ENCODE results near the gene ARF6.

Gene ARF6

DNA sequence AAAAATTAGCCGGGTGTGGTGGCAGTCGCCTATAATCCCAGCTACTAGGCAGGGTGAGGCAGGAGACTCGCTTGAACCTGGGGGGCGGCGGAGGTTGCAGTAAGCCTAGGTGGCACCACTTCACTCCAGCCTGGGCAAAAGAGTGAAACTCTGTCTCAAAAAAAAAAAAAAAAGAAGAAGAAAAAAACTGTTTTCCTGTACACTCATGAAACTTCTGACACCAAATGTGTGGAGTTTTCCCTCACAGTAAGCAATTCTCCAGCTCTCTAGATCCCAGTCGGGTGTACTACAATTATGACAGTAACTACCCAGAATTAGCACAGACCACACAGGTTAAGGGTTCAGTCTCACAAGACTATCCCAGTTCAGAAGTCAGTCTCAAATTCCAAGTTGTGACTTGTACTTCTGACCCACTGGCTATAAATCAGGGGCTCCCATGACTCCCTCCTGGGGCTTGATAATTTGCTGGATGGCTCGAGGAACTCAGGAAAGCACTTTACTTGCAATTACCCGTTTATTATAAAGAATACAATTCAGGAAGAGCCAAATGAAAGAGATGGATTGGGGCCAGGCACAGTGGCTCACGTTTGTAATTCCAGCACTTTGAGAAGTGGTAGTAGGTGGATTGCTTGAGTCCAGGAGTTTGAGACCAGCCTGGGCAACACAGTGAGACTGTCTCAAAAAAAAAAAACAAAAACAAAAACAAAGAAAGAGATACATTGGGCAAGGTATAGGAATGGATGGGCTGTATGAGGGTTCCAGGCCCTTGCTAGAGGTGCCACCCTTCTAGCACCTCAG, 12.4 kb upstream of the ARF6 start:
- TF ChIP-seq, protein P1, sequence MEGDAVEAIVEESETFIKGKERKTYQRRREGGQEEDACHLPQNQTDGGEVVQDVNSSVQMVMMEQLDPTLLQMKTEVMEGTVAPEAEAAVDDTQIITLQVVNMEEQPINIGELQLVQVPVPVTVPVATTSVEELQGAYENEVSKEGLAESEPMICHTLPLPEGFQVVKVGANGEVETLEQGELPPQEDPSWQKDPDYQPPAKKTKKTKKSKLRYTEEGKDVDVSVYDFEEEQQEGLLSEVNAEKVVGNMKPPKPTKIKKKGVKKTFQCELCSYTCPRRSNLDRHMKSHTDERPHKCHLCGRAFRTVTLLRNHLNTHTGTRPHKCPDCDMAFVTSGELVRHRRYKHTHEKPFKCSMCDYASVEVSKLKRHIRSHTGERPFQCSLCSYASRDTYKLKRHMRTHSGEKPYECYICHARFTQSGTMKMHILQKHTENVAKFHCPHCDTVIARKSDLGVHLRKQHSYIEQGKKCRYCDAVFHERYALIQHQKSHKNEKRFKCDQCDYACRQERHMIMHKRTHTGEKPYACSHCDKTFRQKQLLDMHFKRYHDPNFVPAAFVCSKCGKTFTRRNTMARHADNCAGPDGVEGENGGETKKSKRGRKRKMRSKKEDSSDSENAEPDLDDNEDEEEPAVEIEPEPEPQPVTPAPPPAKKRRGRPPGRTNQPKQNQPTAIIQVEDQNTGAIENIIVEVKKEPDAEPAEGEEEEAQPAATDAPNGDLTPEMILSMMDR (conservative IDR thresholded peaks at IDR 0.05) = no peak
- H3K27ac ChIP-seq = no peak overlapping the region; the same call in 1 of the 2 replicates

DNA sequence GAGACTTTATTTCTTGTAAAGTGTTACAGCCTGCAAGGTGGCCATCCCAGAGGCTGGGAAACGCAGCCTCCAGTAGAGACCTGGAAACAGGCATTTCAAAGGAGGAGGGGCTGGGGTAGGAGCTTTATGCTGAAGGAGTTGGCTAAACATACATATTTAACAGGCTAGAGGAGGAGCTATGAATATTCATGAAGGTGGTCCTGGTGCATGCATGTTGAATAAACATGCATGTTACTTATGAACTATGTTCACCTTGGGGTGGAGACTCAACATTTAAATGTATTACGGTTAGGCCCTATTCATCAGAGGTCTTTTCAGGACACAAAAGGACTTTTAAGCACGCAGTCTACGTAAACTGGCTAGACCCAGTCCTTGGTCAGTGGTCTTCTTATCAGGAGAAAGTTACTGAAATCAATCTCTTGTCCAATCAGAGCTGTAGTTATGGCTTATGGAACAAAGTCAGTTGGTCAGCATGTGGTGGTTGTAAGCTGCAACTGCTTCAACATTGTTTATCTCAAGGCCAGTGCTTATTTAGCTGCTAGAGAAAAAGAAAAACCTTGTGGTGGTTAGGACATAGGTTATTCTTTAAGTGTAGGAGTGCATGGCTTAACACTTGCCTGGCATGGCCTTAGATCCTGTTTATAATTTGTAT, 11.4 kb upstream of the ARF6 start:
- TF ChIP-seq, protein P1 (conservative IDR thresholded peaks at IDR 0.05) = no peak

GRCh38 chr14:49882826-49883694, 9.8 kb upstream of the ARF6 start:
- TF ChIP-seq, protein P1 (conservative IDR thresholded peaks at IDR 0.05) = no peak
- H3K27ac ChIP-seq = no peak overlapping the region

More for the DNA sequence above, 11.4 kb upstream of the ARF6 start:
- no peak overlapping the region for H3K27ac ChIP-seq

DNA sequence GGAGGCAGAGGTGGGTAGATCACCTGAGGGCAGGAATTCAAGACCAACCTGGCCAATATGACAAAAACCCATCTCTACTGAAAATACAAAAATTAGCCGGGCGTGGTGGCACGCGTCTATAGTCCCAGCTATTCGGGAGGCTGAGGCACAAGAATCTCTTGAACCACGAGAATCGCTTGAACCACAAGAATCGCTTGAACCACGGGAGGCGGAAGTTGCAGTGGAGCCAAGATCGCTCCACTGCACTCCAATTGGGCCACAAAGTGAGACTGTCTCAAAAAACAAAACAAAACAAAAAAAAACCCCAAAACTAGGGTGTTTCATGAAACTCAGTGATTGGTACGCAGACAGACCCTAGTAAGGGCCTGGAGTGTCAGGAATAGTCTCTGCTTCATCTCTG, 6.4 kb upstream of the ARF6 start:
- peak overlapping the region; percentile 99 for H3K27ac ChIP-seq
- TF ChIP-seq, protein P1 (conservative IDR thresholded peaks at IDR 0.05) = no peak

- TF ChIP-seq, protein P1 (conservative IDR thresholded peaks at IDR 0.05) = no peak
- H3K27ac ChIP-seq = peak overlapping the region; percentile 99
Observed at GRCh38 chr14:49888293-49888692, 4.6 kb upstream of the ARF6 start.

GRCh38 chr14:49892301-49892635, 614 bp upstream of the ARF6 start:
- TF ChIP-seq, protein P1 (conservative IDR thresholded peaks at IDR 0.05) = no peak
- H3K27ac ChIP-seq = peak overlapping the region; percentile 99

All from VCaP (cell line).